GM12874 (cell line): ENCODE data around the gene CCDC63.

Experiments
- CTCF ChIP-seq: IDR thresholded peaks from 2 replicates; pipeline ENCODE4 v1.5.1; 2011; ENCODE audit warnings: low read depth, mild to moderate bottlenecking, control low read depth, low read length, moderate library complexity; ENCODE audit not compliant: insufficient read depth

Gene CCDC63

GRCh38 chr12:110813285-110813684 is 33.5 kb upstream of the CCDC63 start:
- TF ChIP-seq CTCF, result no peak

GRCh38 chr12:110813756-110814155 is 33.0 kb upstream of the CCDC63 start:
- TF ChIP-seq CTCF, result no peak

- TF ChIP-seq CTCF, result no peak
These were observed 30.5 kb upstream of the CCDC63 start for GRCh38 chr12:110816248-110816647.

- TF ChIP-seq CTCF, result no peak
These were observed 30.0 kb upstream of the CCDC63 start for GRCh38 chr12:110816779-110817178.

- TF ChIP-seq CTCF, result no peak
These were observed 28.3 kb upstream of the CCDC63 start for GRCh38 chr12:110818511-110818910.

GRCh38 chr12:110819150-110819549 is 27.6 kb upstream of the CCDC63 start:
- TF ChIP-seq CTCF, result no peak

- TF ChIP-seq CTCF, result no peak
These were observed 27.1 kb upstream of the CCDC63 start for GRCh38 chr12:110819646-110820045.

- TF ChIP-seq CTCF, result no peak
These were observed 24.9 kb upstream of the CCDC63 start for GRCh38 chr12:110821917-110822316.
